HG03025 (cell line): ENCODE data around the gene TBC1D5.

Source experiments
- ATAC-seq: cut with Tn5 transposase; IDR thresholded peaks from one replicate; pipeline ENCODE4 v1.9.1; 2021; ENCODE audit warnings: mild to moderate bottlenecking, moderate library complexity; ENCODE audit not compliant: unreplicated experiment, low FRiP score

TBC1D5 gene

DNA sequence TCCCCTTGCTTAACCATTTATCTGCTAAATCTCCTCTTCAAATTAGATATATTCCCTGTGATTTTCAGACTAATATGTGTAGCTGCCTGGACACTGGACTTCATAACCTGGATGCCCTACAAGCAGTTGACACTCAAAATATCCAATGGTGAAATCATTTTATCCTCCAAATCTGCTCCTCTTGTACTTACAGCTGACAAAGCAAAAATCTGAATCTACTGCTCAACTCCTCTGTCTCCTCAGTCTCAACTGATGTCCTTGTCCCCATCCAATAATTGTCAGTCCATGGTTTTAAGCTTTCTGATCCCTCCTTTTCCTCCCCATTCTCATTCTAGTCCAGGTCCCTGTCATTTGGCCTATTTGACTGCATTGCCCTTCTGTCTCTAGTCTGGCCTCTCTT is 411.8 kb downstream of the TBC1D5 start:
- no peak for ATAC-seq

- no peak for ATAC-seq
Measured at GRCh38 chr3:17329927-17330326, 412.5 kb downstream of the TBC1D5 start.

GRCh38 chr3:17322106-17322793 is 420.2 kb downstream of the TBC1D5 start:
- no peak for ATAC-seq

GRCh38 chr3:17320266-17320665 is 422.2 kb downstream of the TBC1D5 start:
- ATAC-seq: no peak

DNA sequence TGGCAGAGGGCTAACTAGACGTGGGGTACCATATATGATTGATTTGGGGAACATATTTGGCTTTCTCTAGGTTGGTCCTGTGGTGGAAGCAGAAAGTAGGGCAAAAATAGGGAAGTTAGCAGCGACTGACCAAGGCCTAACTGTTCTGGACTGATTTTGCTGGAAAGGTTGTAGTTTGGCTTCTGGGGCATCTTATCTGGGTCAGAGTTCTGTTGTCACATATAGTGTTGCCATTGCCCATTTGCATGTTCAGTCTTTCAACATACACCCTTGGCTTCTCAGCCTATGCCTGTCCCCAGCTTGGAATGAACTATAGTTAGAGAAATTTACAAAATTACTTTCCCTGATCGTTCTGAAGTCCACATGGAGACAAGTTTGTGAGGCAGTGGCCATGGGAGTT is 426.5 kb downstream of the TBC1D5 start:
- no peak for ATAC-seq

DNA sequence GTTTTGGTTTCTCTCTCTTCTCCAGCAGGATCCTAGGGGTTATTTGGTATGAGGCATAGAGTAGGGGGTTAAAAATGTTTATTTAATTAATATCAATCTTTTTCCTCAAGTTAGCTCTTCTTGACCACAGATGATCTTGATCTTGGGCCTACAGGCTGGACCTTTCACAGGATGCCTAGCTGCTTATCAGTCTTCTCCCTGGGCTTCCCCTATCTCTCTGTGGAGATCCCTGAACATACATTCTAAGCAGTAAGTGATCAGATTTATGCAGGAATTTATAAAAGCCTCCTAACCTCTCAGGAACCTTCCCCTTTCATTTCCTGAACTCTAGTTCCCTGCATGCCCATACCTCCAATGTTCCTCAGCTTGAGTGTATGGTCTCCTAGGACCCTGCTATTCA is 428.3 kb downstream of the TBC1D5 start:
- ATAC-seq: no peak

- ATAC-seq: no peak
Measured at GRCh38 chr3:17313746-17314145, 428.7 kb downstream of the TBC1D5 start.

DNA sequence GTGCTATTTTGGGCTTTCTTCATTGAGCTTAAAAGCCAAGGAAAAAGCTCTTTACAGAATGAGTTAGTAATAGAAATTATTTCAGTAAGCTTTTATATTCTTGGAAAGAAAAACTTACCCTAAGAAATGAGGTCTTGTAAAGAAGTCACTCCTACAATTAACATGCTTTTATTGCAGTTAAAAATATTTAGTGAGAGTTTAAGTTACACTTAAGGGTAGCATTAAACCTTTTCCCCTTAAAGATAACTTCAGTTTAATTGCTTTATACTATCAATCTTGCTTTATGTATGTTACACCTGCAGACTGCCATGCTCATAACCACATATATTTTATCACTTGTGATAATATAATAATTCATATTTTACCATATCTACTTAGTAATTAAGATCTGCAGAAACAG is 431.4 kb downstream of the TBC1D5 start:
- ATAC-seq: no peak

- no peak for ATAC-seq
Measured at GRCh38 chr3:17307887-17308286, 434.5 kb downstream of the TBC1D5 start.

- ATAC-seq: no peak
Measured at GRCh38 chr3:17307482-17307881, 434.9 kb downstream of the TBC1D5 start.

GRCh38 chr3:17304969-17305368 is 437.5 kb downstream of the TBC1D5 start:
- no peak for ATAC-seq

- no peak for ATAC-seq
Measured at GRCh38 chr3:17302774-17303173, 439.7 kb downstream of the TBC1D5 start.

DNA sequence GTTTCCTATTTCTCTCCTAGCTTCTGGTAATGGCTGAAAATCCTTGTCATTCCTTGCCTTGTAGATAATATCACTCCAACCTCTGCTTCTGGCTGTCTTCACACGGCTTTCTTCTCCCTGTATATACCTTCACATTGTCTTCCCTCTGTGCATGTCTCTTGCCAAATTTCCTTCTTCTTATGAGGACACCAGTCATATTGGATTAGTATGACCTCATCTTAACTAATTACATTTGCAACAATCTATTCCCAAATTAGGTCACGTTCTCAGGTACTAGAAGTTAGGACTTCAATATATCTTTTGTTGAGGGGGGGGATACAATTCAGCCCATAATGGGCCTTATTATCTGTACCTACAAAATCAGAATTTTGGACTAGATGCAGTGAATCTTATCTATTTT is 440.3 kb downstream of the TBC1D5 start:
- ATAC-seq: no peak

- no peak for ATAC-seq
Measured at GRCh38 chr3:17301271-17301670, 441.2 kb downstream of the TBC1D5 start.

- no peak for ATAC-seq
Measured at GRCh38 chr3:17300441-17300840, 442.0 kb downstream of the TBC1D5 start.

GRCh38 chr3:17298038-17298437 is 444.4 kb downstream of the TBC1D5 start:
- no peak for ATAC-seq

- no peak for ATAC-seq
Measured at GRCh38 chr3:17292556-17292955, 449.9 kb downstream of the TBC1D5 start.

DNA sequence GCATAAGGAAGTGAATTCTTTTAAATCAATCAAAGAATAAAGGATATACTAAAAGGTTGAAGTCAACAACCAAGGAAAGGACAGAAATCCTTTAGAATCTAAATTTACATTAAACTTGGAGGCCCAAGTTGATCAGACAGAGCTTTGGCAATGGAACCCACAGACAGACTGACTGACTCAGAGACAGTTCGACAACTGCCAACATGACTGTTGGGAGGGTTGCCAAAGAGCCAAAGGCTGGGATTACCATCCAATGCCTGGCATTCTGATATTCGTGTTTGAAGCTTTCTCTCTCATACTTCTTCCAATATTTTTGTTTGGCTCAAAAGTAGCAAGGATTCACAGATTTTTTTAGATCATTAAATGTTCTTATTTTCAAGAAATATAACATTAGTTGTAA is 451.5 kb downstream of the TBC1D5 start:
- ATAC-seq: no peak

- ATAC-seq: no peak
Measured at GRCh38 chr3:17288839-17289399, 453.5 kb downstream of the TBC1D5 start.

DNA sequence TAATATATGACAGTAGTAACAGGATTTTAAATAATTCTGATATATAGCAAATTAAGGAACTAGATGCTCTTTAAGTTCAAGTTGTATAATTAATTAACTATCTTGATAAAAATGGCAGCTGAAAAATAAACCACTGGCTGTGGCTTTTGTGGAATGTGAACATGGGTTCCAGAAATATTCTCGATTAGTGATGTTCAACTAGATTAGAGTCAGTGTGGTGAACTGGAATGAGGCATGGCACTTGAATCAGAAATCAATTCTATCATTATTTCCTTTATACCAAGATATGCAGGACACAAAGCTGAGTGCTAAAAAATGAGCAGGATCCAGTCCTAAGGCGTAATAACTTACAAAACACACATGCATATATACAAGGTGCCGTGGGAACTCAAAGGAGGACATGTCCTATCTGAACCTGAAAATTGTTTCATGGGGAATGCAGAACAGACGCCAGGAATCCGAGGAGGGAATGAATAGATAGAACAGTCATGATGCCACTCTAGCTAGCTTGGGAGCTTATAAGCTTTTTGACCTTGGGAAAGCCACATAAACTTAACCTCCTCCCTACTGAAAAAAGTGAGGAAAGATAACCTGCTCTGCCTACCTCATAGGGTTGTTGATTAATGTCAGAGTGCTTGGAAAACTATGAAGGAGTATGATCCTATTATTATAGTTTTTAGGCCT is 455.3 kb downstream of the TBC1D5 start:
- no peak for ATAC-seq

DNA sequence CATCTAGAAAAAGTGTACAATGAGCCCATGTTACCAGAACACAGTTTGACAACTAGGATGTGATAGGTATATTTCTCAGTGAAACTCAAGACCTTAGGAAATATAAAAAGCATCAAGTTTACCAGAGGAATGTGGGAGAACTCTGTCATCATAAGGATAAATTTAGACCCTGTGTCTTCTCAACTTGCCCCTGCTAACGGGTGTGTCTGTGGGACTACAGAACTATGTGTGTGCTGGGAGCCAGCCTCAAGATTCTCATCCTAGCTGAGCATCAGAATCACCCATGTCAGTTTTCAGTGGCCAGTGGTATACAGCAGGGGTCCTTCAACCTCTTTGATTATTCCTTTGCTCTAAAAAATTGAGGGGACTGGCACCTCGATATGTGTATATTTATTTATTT is 464.4 kb downstream of the TBC1D5 start:
- no peak for ATAC-seq

GRCh38 chr3:17266846-17267245 is 475.6 kb downstream of the TBC1D5 start:
- no peak for ATAC-seq
